AG09319 (cell line): ENCODE data around the gene MSANTD1.

ENCODE experiments used
- DNase-seq: peaks from one replicate; pipeline ENCODE4 v3.0.0-alpha.2; 2010; ENCODE audit warnings: low read depth; ENCODE audit errors: extremely low read depth
- CTCF ChIP-seq: IDR thresholded peaks from 2 replicates; pipeline ENCODE4 v1.5.1; 2011; ENCODE audit warnings: low read depth, mild to moderate bottlenecking, inconsistent platforms, low read length, moderate library complexity

Gene MSANTD1

GRCh38 chr4:3250956-3251690 is 2.2 kb downstream of the MSANTD1 start:
- no peak for TF ChIP-seq CTCF
- DNase-seq: no peak

GRCh38 chr4:3251691-3252479 is 2.9 kb downstream of the MSANTD1 start:
- DNase-seq: no peak
- TF ChIP-seq CTCF: no peak

- DNase-seq: no peak
Observed at GRCh38 chr4:3252480-3252828, 3.5 kb downstream of the MSANTD1 start.

GRCh38 chr4:3252831-3253641 is 4.1 kb downstream of the MSANTD1 start:
- DNase-seq: no peak
- TF ChIP-seq CTCF: no peak

More at GRCh38 chr4:3252480-3252828, 3.5 kb downstream of the MSANTD1 start:
- TF ChIP-seq CTCF: no peak

GRCh38 chr4:3253808-3254207 is 4.8 kb downstream of the MSANTD1 start:
- no peak for DNase-seq
- no peak for TF ChIP-seq CTCF

- no peak for TF ChIP-seq CTCF
- no peak for DNase-seq
Observed at GRCh38 chr4:3254302-3255131, 5.6 kb downstream of the MSANTD1 start.
